ENCODE results near the gene EIF4EBP3. TPM values are rescaled to one million over a fixed set of nuclear protein-coding genes. Genes with fewer than 3 reads are reported as not detected.

The EIF4EBP3 gene
- total and polyA plus RNA-seq, 4 donors = 5.2 to 69.5 (median 20.4) TPM

DNA sequence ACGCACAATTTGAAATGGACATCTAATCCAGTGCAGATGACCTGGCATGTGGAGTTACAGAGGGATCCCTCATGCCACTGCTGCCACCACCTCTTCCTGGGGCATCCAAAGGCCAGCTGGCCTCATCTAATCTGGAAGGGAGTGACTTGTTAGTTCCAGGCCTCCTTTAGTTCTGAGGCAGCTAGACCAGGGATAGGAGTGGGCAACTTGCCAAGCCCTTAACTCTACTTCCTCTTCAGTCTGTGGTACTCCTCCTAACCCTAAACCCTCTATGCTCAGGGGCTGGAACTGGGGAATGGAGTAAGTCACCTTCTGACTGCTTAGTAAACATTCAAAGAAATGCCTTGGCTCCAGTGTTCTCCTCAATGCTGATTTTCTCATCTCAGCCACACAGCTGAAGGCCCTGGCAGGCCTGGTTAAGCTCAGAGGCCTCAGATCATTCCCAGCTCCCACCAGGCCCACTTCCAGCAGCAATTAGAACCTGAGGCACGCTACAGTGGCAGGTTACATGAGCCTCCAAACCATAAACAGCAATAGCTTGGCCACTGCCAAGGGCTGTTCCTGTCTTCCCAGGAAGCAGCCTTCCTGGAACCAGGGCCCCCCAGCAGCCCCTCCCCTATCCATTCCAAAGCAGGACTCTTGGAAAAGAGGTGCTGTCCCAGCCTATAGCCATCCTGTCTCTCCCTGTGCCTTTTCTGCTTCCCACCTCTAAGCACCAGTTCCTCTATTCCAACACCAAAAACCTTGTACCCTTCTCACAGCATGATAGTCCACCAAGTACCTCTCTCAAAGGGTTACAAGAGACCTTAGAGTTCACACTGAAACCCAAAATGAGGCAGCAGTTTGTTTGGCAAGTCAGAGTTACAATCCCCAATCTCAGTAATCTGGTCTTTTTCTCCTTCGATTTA lies 2.0 kb downstream of the EIF4EBP3 start:
- Histone ChIP-seq H3K4me3 (no peak overlapping the region), H3K9ac (ENCODE audit: insufficient read depth in 1 of 2, low read length in 2 of 2) (no peak overlapping the region)
- WGBS, 2 donors = 77 to 88% methylated on average over 3 of the region's 3 CpGs

DNA sequence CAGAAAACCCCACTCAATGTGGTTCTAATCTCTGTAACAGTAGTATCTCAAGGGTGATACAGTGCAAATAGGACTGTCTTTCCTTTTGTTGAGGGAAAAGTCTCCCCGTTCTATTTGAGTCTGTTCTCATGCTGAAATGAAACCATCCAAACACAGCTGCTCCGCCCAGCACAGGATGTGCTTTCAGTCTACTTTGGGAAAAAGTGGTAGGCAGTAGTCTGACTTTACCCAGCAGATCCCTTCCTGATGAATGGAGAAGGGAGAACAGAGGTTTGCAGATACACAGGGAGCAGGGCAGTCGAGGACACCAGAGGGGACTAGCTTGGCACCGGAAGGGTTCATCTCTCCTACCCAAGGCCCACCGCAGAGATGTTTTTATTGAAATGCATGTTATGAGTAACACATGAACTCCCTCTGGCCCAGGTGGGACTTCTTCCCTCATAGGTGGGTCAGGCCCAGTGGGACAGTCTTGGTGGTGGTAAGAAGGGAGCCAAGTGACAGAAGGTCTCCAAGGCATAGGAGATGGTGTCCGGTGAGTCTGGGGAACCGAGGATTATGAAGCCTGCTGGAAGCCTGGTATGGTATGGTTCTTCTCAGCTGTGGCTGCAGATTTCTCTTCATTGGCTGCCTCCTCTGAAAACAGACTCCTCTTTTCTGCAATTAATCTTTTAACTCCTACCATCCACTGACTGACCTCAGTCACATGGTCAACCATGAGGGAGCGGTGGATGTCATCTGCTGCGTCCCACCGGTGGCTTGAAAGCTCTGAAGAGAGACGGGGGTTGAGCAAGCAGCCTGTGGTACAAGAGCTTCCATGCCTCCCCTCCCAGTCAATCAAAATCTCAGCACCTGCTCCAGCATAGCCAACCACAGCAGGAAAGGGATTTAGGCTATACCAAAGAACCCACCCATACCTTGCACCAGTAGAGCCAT lies 3.0 kb downstream of the EIF4EBP3 start:
- Histone ChIP-seq H3K36me3 (ENCODE audit: control insufficient read depth in 4 of 4, insufficient read depth in 4 of 4, low read length in 4 of 4) (peaks cover 0 to 27% (median 12%) of the 10 kb centered on the region in 4 donors), H3K4me3 (no peak overlapping the region), H3K4me1 (ENCODE audit: control insufficient read depth in 5 of 5, insufficient read depth in 5 of 5, low read length in 5 of 5) (peaks cover 11 to 32% (median 29%) of the 10 kb centered on the region in 5 donors), H3K27ac (ENCODE audit: low read depth in 1 of 2, low read length in 1 of 2) (no peak overlapping the region), H3K9me3 (ENCODE audit: control insufficient read depth in 4 of 4, insufficient read depth in 3 of 4, low read length in 3 of 4) (no peaks in the 10 kb centered on the region), H3K9ac (ENCODE audit: insufficient read depth in 1 of 2, low read length in 2 of 2) (no peak overlapping the region), H3K27me3 (ENCODE audit: control insufficient read depth in 3 of 3, insufficient read depth in 3 of 3, low read length in 2 of 3) (no peaks in the 10 kb centered on the region)
- no peak for TF ChIP-seq CTCF (IDR thresholded peaks at IDR 0.05; ENCODE audit: control extremely low read depth, extremely low read depth)
- WGBS, 2 donors = 89% methylated on average over 11 of the region's 11 CpGs
- ATAC-seq (ENCODE audit: insufficient read depth, low FRiP score) = no peak
- DNase-seq = no peak

More for the DNA sequence above, 2.0 kb downstream of the EIF4EBP3 start:
- DNase-seq = peak; percentile 39 to 66 (median 53)
- ATAC-seq (ENCODE audit: insufficient read depth, low FRiP score) = no peak
- Histone ChIP-seq H3K4me1 (ENCODE audit: control insufficient read depth in 5 of 5, insufficient read depth in 5 of 5, low read length in 5 of 5) (peaks cover 11 to 32% (median 29%) of the 10 kb centered on the region in 5 donors), H3K9me3 (ENCODE audit: control insufficient read depth in 4 of 4, insufficient read depth in 3 of 4, low read length in 3 of 4) (no peaks in the 10 kb centered on the region), H3K27me3 (ENCODE audit: control insufficient read depth in 3 of 3, insufficient read depth in 3 of 3, low read length in 2 of 3) (no peaks in the 10 kb centered on the region), H3K27ac (ENCODE audit: low read depth in 1 of 2, low read length in 1 of 2) (peak overlapping the region; percentile 6 to 95), H3K36me3 (ENCODE audit: control insufficient read depth in 4 of 4, insufficient read depth in 4 of 4, low read length in 4 of 4) (peaks cover 5 to 31% (median 15%) of the 10 kb centered on the region in 4 donors)
- no peak for TF ChIP-seq CTCF (IDR thresholded peaks at IDR 0.05; ENCODE audit: control extremely low read depth, extremely low read depth)

DNA sequence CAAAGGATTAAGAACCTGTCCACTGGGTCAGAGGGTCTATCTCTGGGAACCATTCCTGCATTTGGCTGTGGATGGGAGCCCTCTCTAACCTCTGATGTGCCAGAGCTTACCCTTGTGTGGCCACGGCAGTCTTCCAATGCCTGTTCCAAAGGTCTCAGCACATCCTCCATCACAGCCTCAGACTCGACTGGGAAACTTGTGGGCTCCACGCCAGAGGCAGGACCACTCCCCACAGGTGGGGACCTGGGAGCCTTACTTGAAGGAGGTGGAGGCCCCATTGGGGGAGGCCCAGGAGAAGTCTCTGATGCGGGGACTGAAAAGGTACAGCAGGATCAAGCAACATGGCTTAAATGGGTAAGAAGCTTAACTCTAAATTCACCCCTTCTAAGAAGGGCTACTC lies 4.4 kb downstream of the EIF4EBP3 start:
- H3K9me3 ChIP-seq (ENCODE audit: control insufficient read depth in 4 of 4, insufficient read depth in 3 of 4, low read length in 3 of 4) = no peaks in the 10 kb centered on the region
- no peak overlapping the region for H3K4me3 ChIP-seq
- H3K4me1 ChIP-seq (ENCODE audit: control insufficient read depth in 5 of 5, insufficient read depth in 5 of 5, low read length in 5 of 5) = peaks cover 9 to 39% (median 27%) of the 10 kb centered on the region in 5 donors
- 91 to 94% methylated on average over 4 of the region's 4 CpGs for WGBS, 2 donors
- TF ChIP-seq CTCF (IDR thresholded peaks at IDR 0.05; ENCODE audit: control extremely low read depth, extremely low read depth) = no peak
- no peak overlapping the region for H3K27ac ChIP-seq (ENCODE audit: low read depth in 1 of 2, low read length in 1 of 2)
- no peaks in the 10 kb centered on the region for H3K27me3 ChIP-seq (ENCODE audit: control insufficient read depth in 3 of 3, insufficient read depth in 3 of 3, low read length in 2 of 3)
- ATAC-seq (ENCODE audit: insufficient read depth, low FRiP score) (no peak), DNase-seq (no peak)
- peaks cover 0 to 27% (median 12%) of the 10 kb centered on the region in 4 donors for H3K36me3 ChIP-seq (ENCODE audit: control insufficient read depth in 4 of 4, insufficient read depth in 4 of 4, low read length in 4 of 4)
- H3K9ac ChIP-seq (ENCODE audit: insufficient read depth in 1 of 2, low read length in 2 of 2) = no peak overlapping the region
